Endodermal cell (in vitro differentiated cells): ENCODE data around the gene CGB3. TPM values are rescaled to one million over a fixed set of nuclear protein-coding genes. Genes with fewer than 3 reads are reported as not detected.
"Not testable (repeated sequence)": the region's sequence is repeated elsewhere in the genome, so short reads cannot be mapped to it uniquely, and the experiment has no call there.

Experiments used
- DNase-seq: peaks from one replicate; pipeline ENCODE4 v3.0.0-alpha.2; 2017
- H3K27ac ChIP-seq: 2 replicates; pipeline ENCODE4 v1.5.1; 2013; ENCODE audit warnings: mild to moderate bottlenecking, low read depth, low read length, moderate library complexity
- H3K27me3 ChIP-seq: 2 replicates; pipeline ENCODE4 v1.6.1; 2013; ENCODE audit warnings: mild to moderate bottlenecking, low read length, moderate library complexity; ENCODE audit not compliant: insufficient read depth, control insufficient read depth, poor library complexity, severe bottlenecking
- H3K36me3 ChIP-seq: 2 replicates; pipeline ENCODE4 v1.7.0; 2013; ENCODE audit warnings: mild to moderate bottlenecking, low read length, moderate library complexity; ENCODE audit not compliant: control insufficient read depth, insufficient read depth
- H3K4me1 ChIP-seq: one replicate; pipeline ENCODE4 v1.7.0; 2013; ENCODE audit warnings: low read length; ENCODE audit not compliant: control insufficient read depth, insufficient read depth
- H3K4me3 ChIP-seq: 2 replicates; pipeline ENCODE4 v1.5.1; 2013; ENCODE audit warnings: mild to moderate bottlenecking, low read length, moderate library complexity
- H3K9ac ChIP-seq: 2 replicates; pipeline ENCODE4 v1.6.1; 2013; ENCODE audit warnings: mild to moderate bottlenecking, low read length, moderate library complexity; ENCODE audit not compliant: poor library complexity, severe bottlenecking; ENCODE audit errors: extremely low read depth
- H3K9me3 ChIP-seq: 2 replicates; pipeline ENCODE4 v1.6.1; 2013; ENCODE audit warnings: mild to moderate bottlenecking, low read length, moderate library complexity; ENCODE audit not compliant: control insufficient read depth
- H3K27ac Mint-ChIP-seq: 2 replicates; pipeline ENCODE4 v1.8.0; 2020; ENCODE audit warnings: mixed read lengths
- H3K27me3 Mint-ChIP-seq: 2 replicates; pipeline ENCODE4 v1.8.0; 2021; ENCODE audit warnings: mild to moderate bottlenecking, mixed read lengths; ENCODE audit not compliant: insufficient read depth
- H3K36me3 Mint-ChIP-seq: 2 replicates; pipeline ENCODE4 v1.8.0; 2020; ENCODE audit warnings: low read depth, mixed read lengths
- H3K4me1 Mint-ChIP-seq: 2 replicates; pipeline ENCODE4 v1.8.0; 2020; ENCODE audit warnings: mixed read lengths
- H3K4me3 Mint-ChIP-seq: 2 replicates; pipeline ENCODE4 v1.8.0; 2020; ENCODE audit warnings: mild to moderate bottlenecking, moderate library complexity, mixed read lengths
- H3K9me3 Mint-ChIP-seq: 2 replicates; pipeline ENCODE4 v1.8.0; 2020; ENCODE audit warnings: mild to moderate bottlenecking, mixed read lengths
- CTCF ChIP-seq: fragments of 200-600 bp; sonication (generic); conservative IDR thresholded peaks from 2 replicates; pipeline ENCODE4 v1.5.0; 2021; ENCODE audit warnings: antibody characterized with exemption, mild to moderate bottlenecking
- WGBS, 2 experiments: methylation state at CpG; one replicate each; pipeline versions ENCODE4 v1.1.5 to v1.1.7; 2013; ENCODE audit warnings: missing lambda C conversion rate in 2 of 2, mixed read lengths in 1 of 2; ENCODE audit not compliant: insufficient coverage in 1 of 2, insufficient read length in 1 of 2; 5-methylcytosine and 5-hydroxymethylcytosine counted together
- long read RNA-seq, 4 experiments: library from polyadenylated mRNA in 2 of 4; library from RNA in 1 of 4; library from capped mRNA in 1 of 4; stranded (forward) in 3 of 4; unstranded in 1 of 4; transcript quantifications; one replicate each; pipeline ENCODE4 v2.0.0, GENCODE V29; 2020 to 2021; ENCODE audit warnings: inconsistent platforms in 1 of 4
- polyA plus RNA-seq, 2 experiments: library from polyadenylated mRNA; stranded (reverse); fragments of 50-300 nt; gene quantifications; one replicate each; pipeline ENCODE4 v1.2.3, GENCODE V29; 2013
- total RNA-seq, 2 donors: library from RNA; stranded (reverse); fragmentation: NEBNext Ultra II Directional in 1 of 2; extraction: Animal tissue kit (Norgen Biotek cat#: 25700) in 1 of 2; gene quantifications; 2 replicates in 1 of 2; 3 replicates in 1 of 2; pipeline ENCODE4 v1.2.1, GENCODE V29; 2021

The CGB3 gene
- total RNA-seq: not detected
- not detected for polyA plus RNA-seq (2013, experiment 1 of 2)
- not detected for polyA plus RNA-seq (2013, experiment 2 of 2)
- long read RNA-seq, experiment 1: 0 reads
- long read RNA-seq, experiment 2: 0 reads
- long read RNA-seq, experiment 3: 0 reads
- long read RNA-seq, experiment 4: 0 reads

- 65 to 77% methylated on average over 4 to 13 of the region's 15 CpGs for WGBS, 2 experiments
- not testable (repeated sequence) for H3K4me3 ChIP-seq, H3K36me3 Mint-ChIP-seq, H3K4me1 Mint-ChIP-seq, DNase-seq, H3K27ac Mint-ChIP-seq, H3K27ac ChIP-seq, H3K4me3 Mint-ChIP-seq, H3K4me1 ChIP-seq, H3K27me3 ChIP-seq, H3K9me3 Mint-ChIP-seq, H3K36me3 ChIP-seq, H3K9me3 ChIP-seq, H3K9ac ChIP-seq
- H3K27me3 Mint-ChIP-seq: peaks cover 36% of the 10 kb centered on the region
Measured at GRCh38 chr19:49024233-49024632, at the start of gene CGB3. CGB3 (minus strand) TSS chr19:49024333; CDS start chr19:49023971, 362 bp downstream.

- no peaks in the 10 kb centered on the region for H3K4me1 ChIP-seq
- H3K36me3 ChIP-seq: no peaks in the 10 kb centered on the region
- Mint-ChIP-seq H3K27me3 (peaks cover 83% of the 10 kb centered on the region), H3K27ac (no peak overlapping the region), H3K36me3 (peaks cover 2% of the 10 kb centered on the region), H3K4me3 (peak overlapping the region; percentile 21), H3K4me1 (no peaks in the 10 kb centered on the region), H3K9me3 (peaks cover 10% of the 10 kb centered on the region)
- no peak overlapping the region for H3K4me3 ChIP-seq
- H3K9ac ChIP-seq: no peak overlapping the region
- DNase-seq: peak; percentile 95
- H3K27ac ChIP-seq: no peak overlapping the region
- peaks cover 69% of the 10 kb centered on the region for H3K27me3 ChIP-seq
- no peaks in the 10 kb centered on the region for H3K9me3 ChIP-seq
- TF ChIP-seq CTCF: no peak
- 20 to 25% methylated on average over 43 to 93 of the region's 93 CpGs for WGBS, 2 experiments
Measured at GRCh38 chr19:49071860-49072547, 47.9 kb upstream of the CGB3 start.

- H3K27me3 ChIP-seq: peaks cover 79% of the 10 kb centered on the region
- no peaks in the 10 kb centered on the region for H3K9me3 ChIP-seq
- no peak overlapping the region for H3K27ac Mint-ChIP-seq
- 92 to 96% methylated on average over 19 to 21 of the region's 21 CpGs for WGBS, 2 experiments
- H3K27me3 Mint-ChIP-seq: peaks cover 93% of the 10 kb centered on the region
- no peak overlapping the region for H3K4me3 Mint-ChIP-seq
- no peak for DNase-seq
- H3K36me3 ChIP-seq: no peaks in the 10 kb centered on the region
- H3K9me3 Mint-ChIP-seq: peaks cover 10% of the 10 kb centered on the region
- no peaks in the 10 kb centered on the region for H3K4me1 ChIP-seq
- no peak for TF ChIP-seq CTCF
- no peak overlapping the region for H3K4me3 ChIP-seq
- peaks cover 2% of the 10 kb centered on the region for H3K36me3 Mint-ChIP-seq
- H3K27ac ChIP-seq: no peak overlapping the region
- H3K9ac ChIP-seq: no peak overlapping the region
- peaks cover 3% of the 10 kb centered on the region for H3K4me1 Mint-ChIP-seq
Measured at GRCh38 chr19:49070416-49070815, 46.3 kb upstream of the CGB3 start.
